ENCODE results near the gene SRPX.

- TF ChIP-seq CTCF (IDR thresholded peaks at IDR 0.05) (no peak), POLR2A (IDR thresholded peaks at IDR 0.05) (no peak)
Measured at GRCh38 chrX:38112566-38112965, 108.1 kb downstream of the SRPX start.

Data from prostate gland (tissue), 2 donors.